Neuronal stem cell (in vitro differentiated cells): ENCODE measurements around the gene TMEM187.

Experiments
- DNase-seq: peaks from one replicate; pipeline ENCODE4 v3.0.0-alpha.2; 2013; ENCODE audit warnings: low spot score
- H2AFZ ChIP-seq: one replicate; pipeline ENCODE4 v1.6.1; 2013; ENCODE audit warnings: mild to moderate bottlenecking, low read length, inconsistent platforms
- H2AK5ac ChIP-seq: 2 replicates; pipeline ENCODE4 v1.6.1; 2013; ENCODE audit warnings: low read depth, mild to moderate bottlenecking, inconsistent platforms, low read length, moderate library complexity, mixed read lengths
- H2BK120ac ChIP-seq: 2 replicates; pipeline ENCODE4 v1.6.1; 2013; ENCODE audit warnings: low read depth, mild to moderate bottlenecking, inconsistent platforms, low read length, moderate library complexity, mixed read lengths
- H2BK12ac ChIP-seq: one replicate; pipeline ENCODE4 v1.6.1; 2013; ENCODE audit warnings: low read length, inconsistent platforms
- H2BK15ac ChIP-seq: 2 replicates; pipeline ENCODE4 v1.6.1; 2013; ENCODE audit warnings: mild to moderate bottlenecking, low read length, inconsistent platforms, mixed read lengths
- H2BK5ac ChIP-seq: one replicate; pipeline ENCODE4 v1.6.1; 2013; ENCODE audit warnings: inconsistent platforms, mild to moderate bottlenecking, low read length, moderate library complexity
- H3K14ac ChIP-seq: one replicate; pipeline ENCODE4 v1.6.1; 2013; ENCODE audit warnings: low read length, inconsistent platforms
- H3K18ac ChIP-seq: 2 replicates; pipeline ENCODE4 v1.6.1; 2013; ENCODE audit warnings: low read length, inconsistent platforms
- H3K23ac ChIP-seq: 2 replicates; pipeline ENCODE4 v1.6.1; 2013; ENCODE audit warnings: low read depth, mild to moderate bottlenecking, mixed read lengths, low read length, inconsistent platforms; ENCODE audit not compliant: poor library complexity
- H3K27ac ChIP-seq: replicated peaks from 3 replicates; pipeline ENCODE4 v1.5.1; 2013; ENCODE audit warnings: low read length, inconsistent platforms
- H3K27me3 ChIP-seq, 3 experiments: 2 replicates each; pipeline ENCODE4 v1.6.1; 2013; ENCODE audit warnings: low read length in 3 of 3, mild to moderate bottlenecking in 2 of 3, inconsistent platforms in 1 of 3, low read depth in 1 of 3, mixed read lengths in 1 of 3, moderate library complexity in 1 of 3; ENCODE audit not compliant: control insufficient read depth in 3 of 3, insufficient read depth in 3 of 3
- H3K36me3 ChIP-seq, 2 donors: replicated peaks in 1 of 2; 2 replicates each; pipeline ENCODE4 v1.6.1; 2013; ENCODE audit warnings: low read length in 2 of 2; ENCODE audit not compliant: control insufficient read depth in 2 of 2, insufficient read depth in 2 of 2
- H3K4ac ChIP-seq: 2 replicates; pipeline ENCODE4 v1.6.1; 2013; ENCODE audit warnings: inconsistent platforms, mild to moderate bottlenecking, low read length, moderate library complexity
- H3K4me1 ChIP-seq, 2 donors: 1 replicate in 1 of 2; 2 replicates in 1 of 2; pipeline ENCODE4 v1.6.1; 2013; ENCODE audit warnings: low read length in 2 of 2, low read depth in 1 of 2; ENCODE audit not compliant: control insufficient read depth in 2 of 2, insufficient read depth in 1 of 2
- H3K4me2 ChIP-seq: one replicate; pipeline ENCODE4 v1.6.1; 2013; ENCODE audit warnings: mild to moderate bottlenecking, low read length, inconsistent platforms; ENCODE audit not compliant: insufficient read depth, poor library complexity, severe bottlenecking
- H3K4me3 ChIP-seq, 2 donors: 2 replicates each; pipeline ENCODE4 v1.5.1; 2013; ENCODE audit warnings: low read length in 2 of 2, mild to moderate bottlenecking in 2 of 2, inconsistent platforms in 1 of 2, moderate library complexity in 1 of 2
- H3K79me1 ChIP-seq: one replicate; pipeline ENCODE4 v1.6.1; 2013; ENCODE audit warnings: low read depth, mild to moderate bottlenecking, inconsistent platforms, low read length, moderate library complexity
- H3K9ac ChIP-seq: one replicate; pipeline ENCODE4 v1.6.1; 2013; ENCODE audit warnings: mild to moderate bottlenecking, low read depth, low read length, inconsistent platforms; ENCODE audit not compliant: poor library complexity
- H3K9me3 ChIP-seq, 2 donors: replicated peaks in 1 of 2; 2 replicates each; pipeline versions ENCODE3 to v1.6.1; 2013; ENCODE audit warnings: low read length in 2 of 2, mild to moderate bottlenecking in 2 of 2, inconsistent platforms in 1 of 2, low read depth in 1 of 2, mixed read lengths in 1 of 2, moderate library complexity in 1 of 2; ENCODE audit not compliant: control insufficient read depth in 2 of 2, insufficient read depth in 1 of 2
- H4K8ac ChIP-seq: one replicate; pipeline ENCODE4 v1.6.1; 2013; ENCODE audit warnings: low read depth, mild to moderate bottlenecking, inconsistent platforms, low read length, moderate library complexity
- H4K91ac ChIP-seq: one replicate; pipeline ENCODE4 v1.6.1; 2013; ENCODE audit warnings: low read length, low read depth, mild to moderate bottlenecking, inconsistent platforms; ENCODE audit not compliant: poor library complexity
- WGBS, 2 donors: extraction: QIAGEN DNeasy Blood & Tissue Kit; methylation state at CpG; one replicate each; pipeline ENCODE4 v1.1.7; 2013; ENCODE audit warnings: missing lambda C conversion rate in 2 of 2, mixed read lengths in 1 of 2; ENCODE audit not compliant: insufficient read length in 2 of 2, insufficient replicate concordance in 1 of 2; ENCODE audit errors: extremely low coverage in 2 of 2; 5-methylcytosine and 5-hydroxymethylcytosine counted together

The TMEM187 gene

DNA sequence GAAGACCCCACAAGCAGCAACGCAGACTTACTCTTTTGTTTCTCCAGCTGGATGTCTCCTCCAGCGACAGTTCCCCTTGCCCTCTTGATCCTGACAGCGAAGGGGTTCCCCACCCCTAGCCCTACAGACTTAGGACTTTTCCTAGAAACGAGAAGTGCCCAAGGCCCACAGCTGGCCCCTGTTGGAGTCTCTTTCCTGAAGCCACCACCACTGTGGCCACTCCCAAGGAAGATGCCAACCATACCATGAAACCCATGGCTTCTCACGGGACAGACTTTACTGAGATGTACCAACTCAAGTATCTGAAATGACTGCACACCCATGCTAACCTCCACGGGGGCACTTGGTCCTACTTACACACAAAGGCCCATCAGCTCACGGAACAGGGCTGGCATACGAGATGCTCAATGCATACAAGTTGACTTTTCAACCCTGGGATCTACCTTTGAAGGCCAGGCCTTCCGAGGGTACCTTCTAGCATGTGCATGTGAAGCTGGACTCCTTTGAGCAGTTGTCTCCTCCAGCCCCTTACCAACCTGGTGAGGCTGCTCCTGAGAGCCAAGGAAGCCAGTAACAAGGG is 48.1 kb downstream of the TMEM187 start:
- no CpG with 5 or more reads among the region's 9 CpGs for WGBS, 2 donors
- Histone ChIP-seq H3K14ac (no peak overlapping the region), H2BK12ac (no peak overlapping the region), H4K91ac (no peak overlapping the region), H3K27ac (peak overlapping the region; percentile 59), H2BK15ac (no peak overlapping the region), H3K36me3 (peaks cover 0 to 30% of the 10 kb centered on the region in 2 donors), H3K9ac (peak overlapping the region; percentile 84), H2BK120ac (no peak overlapping the region), H3K9me3 (no peaks in the 10 kb centered on the region), H4K8ac (peak overlapping the region; percentile 3), H2BK5ac (no peak overlapping the region), H2AK5ac (no peak overlapping the region), H3K79me1 (peaks cover 12% of the 10 kb centered on the region), H3K27me3 (peaks cover 0 to 49% (median 0%) of the 10 kb centered on the region in 3 experiments), H3K4ac (no peak overlapping the region), H3K23ac (no peak overlapping the region), H2AFZ (no peak overlapping the region), H3K4me1 (peaks cover 7 to 16% of the 10 kb centered on the region in 2 donors), H3K4me3 (peak overlapping the region in 1 of 2 donors; percentile 59), H3K4me2 (peak overlapping the region; percentile 54), H3K18ac (peak overlapping the region; percentile 81)
- DNase-seq, result no peak

DNA sequence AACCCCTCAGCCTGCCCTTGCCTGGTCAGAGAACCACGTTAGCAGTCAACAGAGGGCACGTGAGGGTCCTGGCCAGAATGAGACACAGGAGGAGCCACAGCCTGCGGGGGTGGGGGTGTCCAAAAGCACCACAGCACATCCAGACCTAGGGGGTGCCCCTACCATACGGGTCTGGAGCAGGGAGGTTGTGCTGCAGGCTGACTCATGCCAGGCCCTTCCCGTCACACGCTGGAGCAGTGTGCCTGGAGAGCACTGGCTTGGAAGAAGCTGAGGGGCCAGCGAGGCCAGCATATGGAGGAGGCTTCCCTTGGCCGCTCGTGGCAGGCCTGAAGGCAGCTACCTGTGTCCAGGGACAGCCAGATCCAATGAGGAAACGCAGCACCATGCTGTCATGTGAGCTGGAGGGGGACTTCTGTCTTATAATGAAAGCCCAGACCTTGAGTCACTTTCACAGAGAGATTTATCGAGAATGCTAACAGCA is 48.6 kb downstream of the TMEM187 start:
- no CpG with 5 or more reads among the region's 11 CpGs for WGBS, 2 donors
- H2BK5ac ChIP-seq, result no peak overlapping the region
- no peak overlapping the region for H3K23ac ChIP-seq
- H3K36me3 ChIP-seq, result peaks cover 0 to 25% of the 10 kb centered on the region in 2 donors
- peak overlapping the region; percentile 44 for H3K9ac ChIP-seq
- no peaks in the 10 kb centered on the region for H3K9me3 ChIP-seq
- no peak overlapping the region for H3K4me3 ChIP-seq
- H2BK120ac ChIP-seq, result no peak overlapping the region
- H2AFZ ChIP-seq, result no peak overlapping the region
- no peak for DNase-seq
- no peak overlapping the region for H2AK5ac ChIP-seq
- no peak overlapping the region for H3K4me2 ChIP-seq
- peaks cover 12% of the 10 kb centered on the region for H3K79me1 ChIP-seq
- H4K91ac ChIP-seq, result no peak overlapping the region
- no peak overlapping the region for H3K4ac ChIP-seq
- no peak overlapping the region for H4K8ac ChIP-seq
- no peak overlapping the region for H3K27ac ChIP-seq
- H2BK12ac ChIP-seq, result no peak overlapping the region
- no peak overlapping the region for H3K18ac ChIP-seq
- H3K4me1 ChIP-seq, result peaks cover 7 to 16% of the 10 kb centered on the region in 2 donors
- peaks cover 0 to 51% (median 0%) of the 10 kb centered on the region in 3 experiments for H3K27me3 ChIP-seq
- H3K14ac ChIP-seq, result no peak overlapping the region
- no peak overlapping the region for H2BK15ac ChIP-seq

DNA sequence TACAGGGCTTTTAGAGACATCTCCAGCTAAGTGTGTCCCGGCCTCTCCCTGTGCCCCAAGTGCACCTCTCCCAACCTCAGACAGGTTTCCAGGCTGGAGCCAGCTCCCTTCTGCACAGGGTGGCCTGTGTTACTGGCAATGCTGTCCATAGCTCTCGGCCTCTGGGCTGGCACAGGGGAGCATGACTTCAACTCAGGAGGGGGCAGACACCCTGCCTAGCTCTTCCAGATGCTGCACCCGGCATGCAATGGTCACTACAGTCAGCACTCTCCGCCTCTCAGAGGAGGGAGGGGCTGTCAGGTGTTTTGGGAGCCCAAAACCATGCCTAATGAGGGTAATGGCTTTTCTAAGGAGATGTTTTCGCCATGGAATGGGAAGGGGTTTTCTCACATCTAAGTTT is 49.6 kb downstream of the TMEM187 start:
- Histone ChIP-seq H3K9ac (no peak overlapping the region), H3K79me1 (peaks cover 10% of the 10 kb centered on the region), H2BK5ac (no peak overlapping the region), H3K14ac (no peak overlapping the region), H3K4ac (no peak overlapping the region), H3K23ac (no peak overlapping the region), H2BK15ac (no peak overlapping the region), H3K27me3 (peaks cover 0 to 60% (median 0%) of the 10 kb centered on the region in 3 experiments), H2AFZ (no peak overlapping the region), H3K4me3 (no peak overlapping the region), H4K91ac (no peak overlapping the region), H3K9me3 (no peaks in the 10 kb centered on the region), H4K8ac (no peak overlapping the region), H2BK120ac (no peak overlapping the region), H3K4me1 (peaks cover 7 to 16% of the 10 kb centered on the region in 2 donors), H3K4me2 (no peak overlapping the region), H2BK12ac (no peak overlapping the region), H3K27ac (no peak overlapping the region), H3K18ac (no peak overlapping the region), H2AK5ac (no peak overlapping the region), H3K36me3 (peaks cover 3 to 25% of the 10 kb centered on the region in 2 donors)
- WGBS, 2 donors, result no CpG with 5 or more reads among the region's 5 CpGs
- no peak for DNase-seq

- Histone ChIP-seq H3K4me1 (peaks cover 7 to 16% of the 10 kb centered on the region in 2 donors), H3K27ac (no peak overlapping the region), H3K4me2 (no peak overlapping the region), H3K14ac (no peak overlapping the region), H2AK5ac (no peak overlapping the region), H2BK12ac (no peak overlapping the region), H3K23ac (no peak overlapping the region), H2BK5ac (no peak overlapping the region), H2BK15ac (no peak overlapping the region), H3K18ac (no peak overlapping the region), H3K4ac (no peak overlapping the region), H2BK120ac (no peak overlapping the region), H3K27me3 (peaks cover 0 to 66% (median 0%) of the 10 kb centered on the region in 3 experiments), H4K8ac (no peak overlapping the region), H4K91ac (no peak overlapping the region), H3K9me3 (no peaks in the 10 kb centered on the region), H2AFZ (no peak overlapping the region), H3K9ac (no peak overlapping the region), H3K4me3 (no peak overlapping the region), H3K79me1 (peaks cover 8% of the 10 kb centered on the region), H3K36me3 (peaks cover 3 to 27% of the 10 kb centered on the region in 2 donors)
- DNase-seq, result no peak
- WGBS, 2 donors, result no CpG with 5 or more reads among the region's 27 CpGs
Measured at GRCh38 chrX:154023276-154024000, 50.9 kb downstream of the TMEM187 start.
